Left cardiac atrium (tissue), 4 donors: ENCODE measurements around the gene GVQW3. TPM values are rescaled to one million over a fixed set of nuclear protein-coding genes. Genes with fewer than 3 reads are reported as not detected.
"Not testable (repeated sequence)": the region's sequence is repeated elsewhere in the genome, so short reads cannot be mapped to it uniquely, and the experiment has no call there.

Experiments used
- ATAC-seq, 2 donors: fragments of 200-7000 bp; cut with Tn5 transposase; one replicate each; pipeline ENCODE4 v1.9.1; 2020; ENCODE audit warnings: mild to moderate bottlenecking in 2 of 2, moderate library complexity in 2 of 2
- DNase-seq: peaks from one replicate; pipeline ENCODE4 v3.0.0-alpha.2; 2020
- intact Hi-C, 2 donors: fragments of 100-400 bp; cut with DNase I; formaldehyde crosslinking; loops; one replicate each; pipeline versions ENCODE4 v1.14.1 to v1.15.1; 2022 to 2023
- total RNA-seq, 2 donors: library from RNA; stranded (reverse); fragmentation: NEBNext Ultra II Directional; extraction: Animal tissue kit (Norgen Biotek cat#: 25700); gene quantifications; one replicate each; pipeline ENCODE4 v1.2.1, GENCODE V29; 2021
- donor health status: DM: no; HTN: yes; CAD: no.
- donor health status: DM: no; HTN: yes; CAD: no; lungs with severe emphysema.
- donor health status: DM: yes; HTN: yes; CAD: no.
- donor health status: Dilated cardiomyopathy.

GVQW3 gene
- total RNA-seq, 2 donors from 2014 or later: 0.99 to 2.1 TPM

DNA sequence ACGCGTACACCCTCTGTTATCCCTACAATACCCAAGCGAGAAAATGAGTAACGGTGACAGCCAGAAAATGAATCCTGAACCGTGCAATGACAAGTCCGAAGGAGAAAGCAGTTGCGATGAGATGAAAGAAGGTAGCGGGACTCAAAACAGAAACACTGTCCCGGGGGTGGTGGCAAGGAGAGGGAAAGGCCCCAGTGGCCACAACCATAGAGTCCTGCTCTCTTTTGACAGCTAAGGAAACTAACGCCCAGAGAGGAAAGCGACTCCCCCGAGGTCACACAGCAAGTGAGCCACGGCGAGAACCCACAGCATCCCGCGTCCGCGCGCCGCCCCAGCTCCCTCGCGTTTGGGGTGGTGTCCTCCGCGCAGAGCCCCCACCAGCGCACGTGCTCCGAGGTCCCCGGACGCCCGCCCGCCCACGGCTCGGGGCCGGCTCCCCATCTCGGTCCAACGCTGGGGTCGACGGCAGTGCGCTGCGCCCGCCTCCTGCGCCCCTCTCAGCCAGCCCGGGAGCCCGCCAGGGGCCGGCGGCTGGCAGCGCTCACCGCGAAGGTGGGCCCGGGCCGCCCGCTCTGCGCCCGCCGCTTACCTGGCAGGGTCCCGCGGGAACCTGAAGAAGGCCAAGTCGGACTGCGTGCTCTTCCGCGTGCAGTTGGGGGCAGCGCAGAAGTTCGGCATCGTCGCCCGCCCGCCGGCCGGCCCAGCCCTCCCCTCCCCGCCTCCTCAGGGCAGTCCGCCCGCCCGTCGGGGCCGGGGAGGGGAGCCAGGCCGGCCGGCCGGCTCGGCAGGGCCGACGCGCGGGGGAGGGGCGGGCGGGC, 755 bp upstream of the GVQW3 start:
- intact Hi-C loops: loop anchor here in 1 of 2 donors (5.0 kb wide), 1 partner anchor 62 kb away; no protein-coding TSS in a partner anchor
- ATAC-seq (peak; percentile 8 to 13), DNase-seq (peak; percentile 43)

DNA sequence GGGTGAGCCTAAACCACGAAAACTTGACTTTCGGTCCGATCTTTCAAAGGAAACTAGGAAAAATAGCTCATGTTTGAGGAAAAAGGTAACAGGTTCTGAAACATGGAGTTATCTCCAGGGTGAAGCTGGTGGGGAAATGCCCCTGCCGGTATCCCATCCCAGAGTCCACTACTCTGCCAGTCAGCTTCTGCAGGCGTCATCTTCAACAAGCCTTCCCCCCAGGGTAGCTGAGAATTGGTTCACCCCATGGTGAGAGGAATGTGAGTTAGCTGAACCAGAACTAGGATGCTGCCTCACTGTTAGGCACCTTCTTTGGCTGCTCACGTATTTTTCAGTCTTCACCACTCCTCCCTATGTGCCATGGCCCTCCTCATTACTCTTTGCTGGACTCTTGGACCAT, 1.1 kb downstream of the GVQW3 start:
- DNase-seq: no peak
- intact Hi-C loops: loop anchor here in 1 of 2 donors (5.0 kb wide), 1 partner anchor 60 kb away; no protein-coding TSS in a partner anchor
- no peak for ATAC-seq

DNA sequence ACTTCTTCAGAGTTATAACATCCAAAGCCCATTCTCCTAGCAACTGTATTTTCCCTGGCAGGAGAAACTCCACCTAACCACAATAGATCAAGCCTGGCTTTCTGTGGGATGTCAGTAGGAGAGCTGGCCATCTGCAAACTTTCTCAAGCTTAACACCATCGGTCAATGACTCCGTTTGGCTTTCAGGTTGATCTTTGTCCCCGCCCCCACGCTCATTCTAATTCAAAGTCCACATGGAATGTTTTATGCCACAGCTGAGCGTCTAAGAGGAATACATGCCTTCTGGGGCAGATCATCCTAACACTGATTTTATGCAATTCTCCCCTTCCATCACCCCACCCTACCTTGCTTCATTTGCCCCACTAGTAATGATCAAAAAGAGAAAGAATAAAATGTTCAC, 4.8 kb downstream of the GVQW3 start:
- DNase-seq (no peak), ATAC-seq (no peak)
- intact Hi-C loops: no loop called here

DNA sequence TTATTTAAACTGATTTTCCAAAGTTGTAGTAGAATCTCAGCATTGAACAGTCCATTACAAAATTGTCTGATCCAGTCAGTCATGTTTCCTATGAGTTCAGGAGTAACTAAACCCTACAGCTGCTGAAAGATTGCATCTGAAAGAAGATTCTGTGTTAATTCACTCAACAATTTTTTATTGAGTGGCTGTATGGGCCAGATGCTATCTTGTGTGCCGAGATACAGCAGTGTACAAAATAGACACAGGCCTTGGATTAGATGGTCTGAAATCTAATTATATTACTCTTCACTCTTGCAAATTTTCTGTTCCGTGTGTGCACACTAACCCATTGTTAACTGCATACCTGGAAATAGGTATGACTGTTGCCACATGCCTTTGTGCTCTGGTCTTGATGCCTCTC, 7.3 kb downstream of the GVQW3 start:
- ATAC-seq (no peak), DNase-seq (no peak)
- intact Hi-C loops: no loop called here

DNA sequence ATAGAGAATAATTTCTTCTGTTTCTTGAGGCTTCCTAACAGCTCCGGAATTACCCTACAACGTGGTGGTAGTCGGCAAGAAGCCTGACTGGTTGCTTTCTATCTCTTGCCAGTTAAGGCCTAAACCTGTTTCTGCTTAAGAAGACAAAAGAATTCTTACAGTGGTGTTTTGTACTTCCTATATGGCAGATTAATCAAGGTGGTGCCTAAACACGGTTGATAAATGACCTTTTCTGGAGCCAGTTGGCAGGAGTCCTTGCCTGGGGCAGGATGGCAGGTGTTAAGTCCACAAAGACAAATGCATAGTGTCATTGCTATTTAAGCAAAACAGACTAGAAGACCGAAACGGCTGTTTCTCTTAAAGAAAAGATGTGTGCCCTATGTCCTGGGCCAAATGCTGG, 9.9 kb downstream of the GVQW3 start:
- ATAC-seq (no peak), DNase-seq (no peak)
- intact Hi-C loops: no loop called here

DNA sequence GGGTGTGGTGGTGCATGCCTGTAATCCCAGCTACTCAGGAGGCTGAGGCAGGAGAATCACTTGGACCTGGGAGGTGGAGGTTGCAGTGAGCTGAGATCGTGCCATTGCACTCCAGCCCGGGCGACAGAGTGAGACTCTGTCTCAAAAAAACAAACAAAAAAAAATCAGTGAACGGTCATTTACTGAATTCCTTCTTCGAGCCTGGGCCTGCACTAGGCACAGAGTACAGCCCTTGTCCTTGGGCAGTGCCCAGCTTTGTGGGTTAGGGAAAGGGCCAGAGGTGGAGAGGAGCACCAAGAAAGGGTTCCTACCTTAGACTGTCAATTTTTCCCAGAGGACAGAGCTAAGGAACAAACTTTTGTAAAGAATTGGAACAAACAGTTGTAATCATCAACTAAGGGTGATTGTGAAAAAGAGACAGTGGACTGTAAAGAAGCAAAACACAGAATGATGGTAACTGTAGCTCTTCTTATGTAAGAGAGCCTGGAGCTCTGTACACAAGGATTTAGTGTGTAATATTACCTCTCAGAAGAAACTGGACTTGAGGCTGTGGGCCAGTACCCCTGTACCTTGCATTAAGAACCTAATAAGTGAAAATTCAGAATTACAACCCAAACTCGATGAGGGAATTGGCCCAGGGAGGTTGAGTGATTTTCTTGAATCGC, 10.8 kb downstream of the GVQW3 start:
- intact Hi-C loops: no loop called here
- ATAC-seq: no peak

DNA sequence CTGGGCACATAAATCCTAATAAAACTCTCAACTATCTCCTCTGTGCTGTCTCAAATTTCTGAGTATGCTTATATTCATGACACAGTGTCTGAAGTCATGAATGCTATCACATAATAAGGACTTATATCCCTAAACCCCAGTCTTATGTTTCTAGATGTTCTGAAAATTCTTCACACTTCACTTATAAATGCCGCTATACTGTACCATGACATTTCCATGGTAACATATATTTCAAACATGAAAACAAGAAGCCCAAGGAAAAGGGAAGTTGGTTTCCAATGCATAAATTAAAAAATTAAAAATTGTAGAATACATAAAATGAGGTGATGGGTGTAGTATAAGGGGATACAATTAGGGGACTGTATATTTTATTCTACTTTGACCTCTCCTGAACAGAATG, 11.7 kb downstream of the GVQW3 start:
- intact Hi-C loops: no loop called here
- DNase-seq (no peak), ATAC-seq (no peak)

More for the DNA sequence above, 10.8 kb downstream of the GVQW3 start:
- no peak for DNase-seq

DNA sequence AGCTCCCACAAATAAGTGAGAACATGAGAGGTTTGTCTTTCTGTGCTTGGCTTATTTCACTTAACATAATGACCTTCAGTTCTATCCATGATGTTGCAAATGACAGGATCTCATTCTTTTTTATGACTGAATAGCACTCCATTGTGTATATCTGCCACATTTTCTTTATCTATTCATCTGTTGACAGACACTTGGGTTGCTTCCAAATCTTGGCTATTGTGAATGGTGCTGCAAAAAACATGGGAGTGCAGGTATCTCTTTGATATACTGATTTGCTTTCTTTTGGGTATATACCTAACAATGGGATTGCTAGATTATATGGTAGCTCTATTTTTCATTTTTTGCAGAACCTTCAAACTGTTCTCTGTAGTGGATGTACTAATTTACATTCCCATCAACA, 13.3 kb downstream of the GVQW3 start:
- intact Hi-C loops: no loop called here

DNA sequence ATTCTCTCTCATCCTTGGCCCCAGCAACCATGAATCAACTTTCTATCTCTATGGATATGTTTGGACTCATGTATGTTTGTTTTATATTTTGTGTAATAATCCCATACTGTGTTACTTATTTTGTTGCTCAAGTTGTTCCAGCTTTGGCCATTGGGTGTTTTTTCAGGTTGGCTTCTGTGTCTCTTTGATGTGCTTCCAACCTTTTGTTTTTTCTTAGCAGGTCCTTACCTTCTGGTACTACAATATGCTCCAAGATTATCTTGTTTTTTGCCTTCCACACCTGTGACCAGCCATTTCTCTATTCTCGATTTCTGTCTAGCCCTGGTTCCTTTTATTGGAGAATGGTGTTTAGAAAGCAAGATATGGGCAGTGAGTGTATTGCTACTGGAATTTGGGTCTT, 14.2 kb downstream of the GVQW3 start:
- intact Hi-C loops: no loop called here
- no peak for ATAC-seq
- DNase-seq: no peak

More for the DNA sequence above, 13.3 kb downstream of the GVQW3 start:
- DNase-seq (no peak), ATAC-seq (no peak)

DNA sequence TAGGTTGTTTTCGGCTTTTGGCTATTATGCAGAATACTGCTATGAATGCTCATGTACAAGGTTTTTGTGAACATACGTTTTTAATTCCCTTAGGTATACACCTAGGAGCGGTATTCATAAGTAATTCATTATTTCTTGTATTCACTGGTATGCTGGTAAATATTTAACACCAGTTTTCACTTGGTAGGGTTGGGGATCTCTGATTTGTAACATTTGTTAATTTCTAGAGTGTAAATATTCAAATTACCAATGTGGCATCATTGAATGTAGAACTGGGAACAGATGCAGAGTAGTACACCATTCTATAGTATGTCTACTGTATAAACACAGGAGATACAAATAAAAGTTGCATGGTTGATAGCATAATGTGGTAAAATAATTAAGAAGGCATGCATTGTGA, 16.3 kb downstream of the GVQW3 start:
- DNase-seq: no peak
- intact Hi-C loops: no loop called here
- no peak for ATAC-seq

DNA sequence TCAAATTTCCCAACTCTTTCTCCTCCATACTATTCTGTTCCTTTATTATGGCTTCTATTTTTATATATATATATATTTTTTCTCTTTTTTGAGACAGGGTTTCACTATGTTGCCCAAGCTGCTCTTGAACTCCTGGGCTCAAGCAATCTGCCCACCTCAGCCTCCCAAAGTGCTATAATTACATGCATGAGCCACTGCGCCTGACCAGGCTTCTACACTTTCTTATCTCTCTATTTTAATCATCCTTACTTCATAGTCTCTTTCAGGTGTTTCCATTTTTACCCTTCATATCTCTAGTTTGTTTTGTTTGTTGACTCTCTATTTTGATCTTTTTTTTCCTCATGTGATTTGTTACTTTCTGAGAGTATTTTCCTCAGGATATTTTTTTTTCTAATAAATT, 19.8 kb downstream of the GVQW3 start:
- intact Hi-C loops: no loop called here
- no peak for ATAC-seq
- no peak for DNase-seq

DNA sequence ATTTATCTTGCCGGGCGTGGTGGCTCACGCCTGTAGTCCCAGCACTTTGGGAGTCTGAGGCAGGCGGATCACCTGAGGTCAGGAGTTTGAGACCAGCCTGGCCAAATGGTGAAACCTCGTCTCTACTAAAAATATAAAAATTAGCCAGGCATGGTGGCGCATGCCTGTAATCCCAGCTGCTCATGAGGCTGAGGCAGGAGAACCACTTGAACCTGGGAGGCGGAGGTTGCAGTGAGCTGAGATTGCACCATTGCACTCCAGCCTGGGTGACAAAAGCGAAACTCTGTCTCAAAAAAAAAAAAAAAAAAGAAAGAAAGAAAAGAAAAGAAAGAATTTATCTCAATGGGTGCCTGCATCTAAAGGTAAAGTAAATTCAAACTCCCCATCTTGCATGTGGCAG, 20.4 kb downstream of the GVQW3 start:
- ATAC-seq, intact Hi-C loops, DNase-seq: not testable (repeated sequence)

DNA sequence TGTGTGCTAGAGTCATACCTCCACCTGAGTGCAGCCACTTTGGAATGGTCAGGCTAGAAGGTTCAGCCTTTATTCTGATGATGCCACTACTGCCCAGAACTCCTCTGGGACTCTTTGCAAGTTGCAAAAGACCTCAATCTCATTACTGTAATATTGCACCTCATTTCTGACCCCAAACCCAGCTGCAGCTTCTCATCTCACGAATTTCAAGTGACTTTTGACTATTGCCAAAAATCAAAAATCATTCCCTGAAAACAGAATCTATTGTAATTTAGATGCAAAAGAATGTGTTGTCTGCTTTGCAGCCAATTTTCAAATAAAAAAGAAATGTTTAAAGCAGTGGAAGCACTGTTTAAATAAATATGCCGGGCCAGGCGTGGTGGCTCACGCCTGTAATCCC, 25.2 kb downstream of the GVQW3 start:
- intact Hi-C loops: no loop called here
- ATAC-seq (no peak), DNase-seq (no peak)

DNA sequence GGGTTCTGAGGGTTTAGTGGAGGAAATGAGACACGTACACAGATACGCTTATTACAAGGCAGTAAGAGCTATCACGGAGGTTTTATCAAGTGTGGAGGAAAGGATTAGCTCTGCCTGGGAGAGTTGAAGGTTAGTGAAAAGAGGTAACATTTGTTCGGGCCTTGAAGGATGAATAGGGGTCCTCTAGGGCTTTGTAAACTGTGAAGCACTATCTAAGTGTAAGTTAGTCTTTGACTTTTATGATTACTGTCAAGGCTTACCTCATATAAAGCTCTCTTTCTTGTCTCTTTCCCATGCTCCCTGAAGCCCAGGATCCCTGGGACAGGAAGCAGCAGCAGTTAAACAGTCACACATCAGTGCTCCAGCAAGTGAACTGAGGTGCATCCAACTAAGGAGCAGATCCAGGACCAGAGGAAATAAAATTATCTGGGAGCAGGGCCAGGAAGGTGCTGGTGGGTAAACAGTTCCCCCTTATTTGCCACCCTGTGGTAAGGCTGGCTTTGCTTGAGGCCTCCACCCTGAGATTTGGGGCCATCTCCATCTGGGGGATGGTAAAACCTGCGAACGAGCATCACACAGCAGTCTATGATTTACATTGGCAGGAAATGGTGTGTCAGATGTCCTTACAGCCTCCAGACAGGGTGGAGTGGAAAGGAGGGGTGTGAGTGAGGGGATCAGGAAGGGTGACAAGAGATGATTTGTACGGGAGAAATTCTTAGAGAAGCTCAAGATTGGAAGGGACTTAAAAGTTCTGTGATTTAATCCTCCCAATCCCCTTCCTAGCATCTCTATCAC, 27.2 kb downstream of the GVQW3 start:
- ATAC-seq: no peak
- intact Hi-C loops: no loop called here
- DNase-seq: no peak

DNA sequence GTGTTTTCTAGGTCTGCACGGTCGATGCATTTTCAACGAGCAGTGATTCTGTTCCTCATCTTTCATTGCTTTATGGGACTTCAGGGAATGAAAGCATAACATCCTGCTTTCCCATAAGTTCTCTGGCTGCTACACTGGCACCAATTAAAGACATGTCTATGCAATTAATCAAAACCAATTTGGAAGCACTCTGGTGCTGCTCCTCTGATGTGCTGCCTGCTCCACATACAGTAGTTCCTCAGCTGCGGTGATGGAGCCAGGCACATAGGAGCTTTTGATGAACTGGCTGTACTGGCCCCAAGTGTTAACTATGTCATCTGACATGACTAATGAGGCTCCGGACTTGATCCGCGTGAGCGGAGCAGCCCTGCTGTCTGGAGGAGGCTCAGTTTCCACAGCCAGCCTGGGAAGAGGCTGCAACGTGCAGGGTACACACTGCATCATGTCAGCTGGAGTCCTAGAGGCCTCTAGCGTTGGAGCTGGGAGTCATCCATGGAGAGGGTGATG, 29.8 kb downstream of the GVQW3 start:
- no peak for DNase-seq
- no peak for ATAC-seq
- intact Hi-C loops: no loop called here

DNA sequence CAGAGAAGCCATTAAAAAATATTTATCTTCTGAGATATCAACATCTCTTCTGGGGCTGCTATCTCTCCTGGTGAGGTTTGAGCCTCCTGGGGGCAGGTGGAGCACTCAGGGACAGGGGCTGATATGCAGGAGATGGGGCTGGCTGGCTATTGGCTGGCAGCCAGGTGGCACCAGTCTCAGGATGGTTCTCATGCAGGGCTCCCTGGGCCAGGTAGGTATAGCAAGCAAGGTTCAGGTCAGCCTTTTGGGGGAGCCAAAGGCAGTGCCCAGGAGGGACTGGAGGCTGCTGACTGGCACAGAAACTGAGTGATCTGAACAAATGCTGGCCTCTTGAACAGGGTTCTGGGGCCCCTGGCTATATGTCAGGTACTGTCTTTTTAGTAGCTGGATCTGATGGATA, 34.0 kb downstream of the GVQW3 start:
- DNase-seq: no peak
- no peak for ATAC-seq
- intact Hi-C loops: no loop called here

DNA sequence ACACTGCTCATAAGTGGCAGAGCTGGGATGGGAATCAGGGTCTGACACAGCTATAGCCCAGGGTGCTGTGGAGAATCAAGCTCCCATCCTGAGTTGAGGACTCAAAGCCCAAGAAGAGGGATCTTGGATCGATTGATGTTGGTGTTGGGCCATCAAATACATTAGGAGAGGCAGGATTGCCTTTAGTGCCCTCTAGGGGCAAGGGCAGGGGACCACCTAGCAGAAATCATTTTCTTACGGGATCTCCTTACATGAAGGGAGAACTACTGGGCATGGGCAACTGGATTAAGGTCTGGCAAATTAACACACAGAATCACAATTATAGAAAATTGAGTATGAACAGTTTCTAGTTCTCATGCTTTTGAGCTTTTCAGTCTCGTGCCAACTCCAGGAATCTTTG, 38.8 kb downstream of the GVQW3 start:
- intact Hi-C loops: no loop called here
- ATAC-seq: no peak
- DNase-seq: no peak

DNA sequence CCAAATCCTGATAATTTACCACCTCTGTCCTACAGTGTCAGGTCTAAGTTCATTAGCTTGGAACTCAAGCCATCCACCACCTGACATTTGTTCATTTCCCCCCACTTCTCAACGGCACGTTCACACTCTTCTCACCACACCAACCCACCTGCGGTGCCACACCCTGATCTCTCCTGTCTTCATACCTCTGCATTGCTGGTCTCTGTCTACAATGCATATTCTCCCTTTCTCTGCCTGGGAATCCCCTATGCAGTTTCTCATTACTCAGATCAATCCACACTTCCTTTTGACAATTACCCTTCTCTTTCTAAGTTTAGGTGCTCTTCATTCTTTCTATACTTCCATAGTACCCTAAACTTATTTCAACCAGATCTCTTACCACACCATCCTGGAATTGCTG, 43.3 kb downstream of the GVQW3 start:
- DNase-seq (no peak), ATAC-seq (no peak)
- intact Hi-C loops: no loop called here

DNA sequence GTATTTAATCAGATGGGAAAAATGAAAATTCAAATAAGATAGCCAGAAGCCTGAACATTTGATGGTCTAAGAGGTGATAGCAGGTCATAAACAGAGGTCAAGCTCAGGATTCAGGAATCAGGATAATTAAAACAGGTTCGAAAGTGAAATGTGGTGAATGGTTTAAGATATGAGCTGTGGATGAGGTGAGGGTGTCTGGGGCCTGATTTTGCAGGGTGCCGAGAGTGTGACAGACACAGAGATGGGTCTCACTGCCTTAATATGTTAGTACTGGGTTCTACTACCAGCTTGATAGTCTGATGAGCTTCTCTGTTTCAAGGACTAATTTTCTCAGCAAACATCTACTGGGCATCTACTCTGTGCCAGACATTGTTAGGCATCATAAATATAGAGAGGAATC, 43.8 kb downstream of the GVQW3 start:
- intact Hi-C loops: no loop called here
- no peak for ATAC-seq
- no peak for DNase-seq

DNA sequence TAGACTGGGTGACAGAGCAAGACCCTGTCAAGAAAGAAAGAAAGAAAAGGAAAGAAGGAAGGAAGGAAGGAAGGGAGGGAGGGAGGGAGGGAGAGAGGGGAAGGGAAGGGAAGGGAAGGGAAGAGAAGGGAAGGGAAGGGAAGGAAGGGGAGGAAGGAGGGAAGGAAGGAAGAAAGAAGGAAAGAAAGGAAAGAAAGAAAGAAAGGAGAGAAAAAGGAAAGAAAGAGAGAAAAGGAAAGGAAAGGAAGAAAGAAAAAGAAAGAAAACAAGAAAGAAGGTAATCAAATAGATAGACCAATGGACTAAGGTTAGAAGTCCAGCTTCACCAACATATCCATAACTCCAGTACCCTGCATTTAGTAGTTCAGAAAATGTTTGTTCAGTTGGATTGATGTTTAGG, 45.5 kb downstream of the GVQW3 start:
- no peak for DNase-seq
- intact Hi-C loops: no loop called here
- ATAC-seq: no peak
